Mucosa of descending colon (tissue), 3 donors: Measurements from ENCODE around the gene DECR2. TPM values are rescaled to one million over a fixed set of nuclear protein-coding genes. Genes with fewer than 3 reads are reported as not detected.

Source experiments
- ATAC-seq: fragments of 200-7000 bp; cut with Tn5 transposase; one replicate; pipeline ENCODE4 v1.9.1; 2020; ENCODE audit warnings: mild to moderate bottlenecking, moderate library complexity
- DNase-seq, 3 donors: peaks; one replicate each; pipeline ENCODE4 v3.0.0-alpha.2; 2020
- H3K36me3 ChIP-seq: fragments of 200-600 bp; one replicate; pipeline ENCODE4 v1.8.0; 2021; ENCODE audit warnings: low read depth, mild to moderate bottlenecking
- H3K4me1 ChIP-seq: fragments of 200-600 bp; one replicate; pipeline ENCODE4 v1.8.0; 2021; ENCODE audit warnings: low read depth, mild to moderate bottlenecking
- H3K4me3 ChIP-seq: fragments of 200-600 bp; one replicate; pipeline ENCODE4 v1.8.0; 2021; ENCODE audit warnings: mild to moderate bottlenecking
- H3K9me3 ChIP-seq: fragments of 200-600 bp; one replicate; pipeline ENCODE4 v1.8.0; 2021; ENCODE audit warnings: mild to moderate bottlenecking
- intact Hi-C, 2 donors: fragments of 100-400 bp; cut with DNase I in 1 of 2; cut with micrococcal nuclease in 1 of 2; formaldehyde crosslinking; loops; one replicate each; pipeline versions ENCODE4 v1.11.0 to v1.11.1; 2022; cut with DNase I, micrococcal nuclease
- total RNA-seq, 3 donors: library from RNA; stranded (reverse); fragmentation: NEBNext Ultra II Directional in 2 of 3; extraction: Animal tissue kit (Norgen Biotek cat#: 25700) in 2 of 3; gene quantifications; one replicate each; pipeline versions ENCODE4 v1.2.1 to v1.2.4, GENCODE V29; 2021 to 2023
- TF ChIP-seq, protein P1 (sequence below): fragments of 200-600 bp; IDR thresholded peaks from one replicate; pipeline ENCODE4 v1.8.0; 2022; ENCODE audit warnings: antibody characterized with exemption, mild to moderate bottlenecking
- donor health status: DM: no; HTN: no; CAD: no; lungs with moderate emphysema.
- donor health status: DM: no; HTN: no; CAD: no.
- donor health status: DM: no; HTN: yes; CAD: no.

Gene DECR2
- total RNA-seq, 3 donors from 2014 or later = 39.5 to 64.3 (median 56.0) TPM

DNA sequence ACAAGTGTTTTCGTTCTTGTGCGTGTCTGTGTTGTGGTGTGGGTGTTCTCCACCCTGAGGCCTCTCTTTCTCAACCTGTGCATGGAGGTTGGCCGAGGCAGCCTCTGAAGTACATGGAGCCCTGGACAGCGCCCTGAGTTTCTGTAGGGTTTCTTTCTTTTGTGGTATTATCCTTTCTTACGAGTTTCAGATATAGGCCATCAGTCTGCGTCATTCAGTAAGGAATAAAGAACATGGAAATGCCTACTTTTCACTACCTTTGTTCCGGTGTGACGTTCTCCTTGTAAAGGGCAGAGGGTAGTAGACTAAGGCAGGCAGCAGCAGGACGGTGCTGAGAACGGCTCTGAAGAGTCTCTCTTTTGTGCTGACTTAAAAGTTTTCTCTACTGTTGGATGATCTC, 42.3 kb downstream of the DECR2 start:
- TF ChIP-seq, protein P1, sequence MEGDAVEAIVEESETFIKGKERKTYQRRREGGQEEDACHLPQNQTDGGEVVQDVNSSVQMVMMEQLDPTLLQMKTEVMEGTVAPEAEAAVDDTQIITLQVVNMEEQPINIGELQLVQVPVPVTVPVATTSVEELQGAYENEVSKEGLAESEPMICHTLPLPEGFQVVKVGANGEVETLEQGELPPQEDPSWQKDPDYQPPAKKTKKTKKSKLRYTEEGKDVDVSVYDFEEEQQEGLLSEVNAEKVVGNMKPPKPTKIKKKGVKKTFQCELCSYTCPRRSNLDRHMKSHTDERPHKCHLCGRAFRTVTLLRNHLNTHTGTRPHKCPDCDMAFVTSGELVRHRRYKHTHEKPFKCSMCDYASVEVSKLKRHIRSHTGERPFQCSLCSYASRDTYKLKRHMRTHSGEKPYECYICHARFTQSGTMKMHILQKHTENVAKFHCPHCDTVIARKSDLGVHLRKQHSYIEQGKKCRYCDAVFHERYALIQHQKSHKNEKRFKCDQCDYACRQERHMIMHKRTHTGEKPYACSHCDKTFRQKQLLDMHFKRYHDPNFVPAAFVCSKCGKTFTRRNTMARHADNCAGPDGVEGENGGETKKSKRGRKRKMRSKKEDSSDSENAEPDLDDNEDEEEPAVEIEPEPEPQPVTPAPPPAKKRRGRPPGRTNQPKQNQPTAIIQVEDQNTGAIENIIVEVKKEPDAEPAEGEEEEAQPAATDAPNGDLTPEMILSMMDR = no peak
- ATAC-seq (no peak), DNase-seq (no peak)
- intact Hi-C loops = no loop called here
- no peaks in the 10 kb centered on the region for H3K4me1 ChIP-seq
- H3K36me3 ChIP-seq = no peaks in the 10 kb centered on the region
- no peak overlapping the region for H3K4me3 ChIP-seq
- H3K9me3 ChIP-seq = no peaks in the 10 kb centered on the region

DNA sequence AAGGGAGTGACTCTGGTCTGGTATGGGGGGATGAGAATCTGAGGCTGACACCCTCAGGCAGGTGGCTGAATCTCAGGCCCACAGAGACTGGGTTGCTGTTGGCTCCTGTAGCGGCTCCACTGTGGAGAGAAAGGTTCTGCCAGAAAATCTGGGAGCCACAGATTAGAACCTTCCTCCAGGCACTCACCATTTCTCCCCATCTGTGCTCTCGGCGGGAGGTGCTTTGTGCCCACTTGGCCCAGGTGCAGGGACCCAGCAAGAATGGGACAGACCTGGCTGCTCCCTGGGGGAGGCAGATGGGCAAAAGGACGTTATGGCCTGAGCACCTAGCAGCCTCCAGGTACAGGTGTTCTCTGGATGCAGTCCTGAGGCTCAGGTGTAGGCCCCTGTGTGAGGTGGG, 43.9 kb downstream of the DECR2 start:
- TF ChIP-seq, protein P1 = no peak
- H3K9me3 ChIP-seq = no peaks in the 10 kb centered on the region
- ATAC-seq (no peak), DNase-seq (no peak)
- intact Hi-C loops = no loop called here
- H3K36me3 ChIP-seq = no peaks in the 10 kb centered on the region
- H3K4me3 ChIP-seq = no peak overlapping the region
- H3K4me1 ChIP-seq = peaks cover 6% of the 10 kb centered on the region

DNA sequence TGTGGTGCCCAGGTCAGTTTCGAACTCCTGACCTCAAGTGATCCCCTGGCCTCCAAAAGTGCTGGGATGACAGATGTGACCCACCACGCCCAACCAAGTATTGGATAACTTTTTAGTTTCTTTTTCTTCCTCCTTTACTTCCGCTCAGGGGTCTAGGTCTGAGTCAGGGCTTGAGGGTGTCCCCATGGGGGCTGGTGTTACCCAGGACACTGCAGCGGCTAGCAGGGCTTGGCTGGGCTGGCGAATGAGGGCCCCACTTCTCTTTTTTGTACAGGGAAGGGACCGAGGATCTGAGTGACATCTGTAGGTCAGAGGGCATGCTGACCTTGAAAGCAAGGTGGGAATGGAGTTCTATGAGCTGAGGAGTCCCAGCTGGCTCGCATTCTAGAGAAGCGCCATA, 48.7 kb downstream of the DECR2 start:
- Histone ChIP-seq H3K4me3 (no peak overlapping the region), H3K36me3 (no peaks in the 10 kb centered on the region), H3K4me1 (peaks cover 6% of the 10 kb centered on the region), H3K9me3 (no peaks in the 10 kb centered on the region)
- DNase-seq = no peak
- TF ChIP-seq, protein P1 = no peak
- peak; percentile 16 for ATAC-seq
- intact Hi-C loops = no loop called here

DNA sequence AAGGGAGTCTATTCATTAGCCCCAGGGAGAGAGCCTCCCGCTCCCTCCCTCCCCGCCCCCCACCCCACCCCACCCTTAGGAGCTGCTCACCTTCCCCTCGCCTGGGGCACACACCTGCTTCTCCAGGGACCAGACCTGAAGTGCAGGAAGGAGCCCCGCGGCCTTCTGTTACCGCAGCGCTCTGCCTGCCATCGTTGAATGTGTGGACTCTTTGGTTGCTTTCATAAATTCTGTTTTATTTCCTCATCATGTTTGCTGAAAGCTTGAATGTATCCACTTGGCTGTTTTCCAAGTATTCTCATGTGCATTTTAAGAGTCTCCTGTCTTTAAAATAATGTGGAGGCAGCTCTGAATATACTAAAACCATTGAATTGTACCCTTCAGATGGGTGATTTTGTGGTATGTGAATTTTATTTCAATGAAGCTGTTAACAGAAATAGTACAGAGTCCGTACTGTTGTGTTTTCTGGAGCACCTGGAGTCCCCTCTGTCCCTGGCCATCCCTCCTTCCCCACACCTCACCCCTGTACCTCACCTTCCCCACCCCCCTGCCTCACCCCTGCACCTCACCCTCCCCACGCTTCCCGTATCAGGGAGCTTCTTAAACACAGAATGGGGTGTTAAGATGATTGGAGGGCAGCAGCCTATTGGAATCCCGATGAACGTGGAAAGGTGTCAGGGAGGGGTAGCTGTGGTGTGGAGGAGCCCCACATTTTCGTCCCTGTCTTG, 49.3 kb downstream of the DECR2 start:
- Histone ChIP-seq H3K4me3 (no peak overlapping the region), H3K9me3 (no peaks in the 10 kb centered on the region), H3K4me1 (peaks cover 6% of the 10 kb centered on the region), H3K36me3 (no peaks in the 10 kb centered on the region)
- ATAC-seq (peak; percentile 74), DNase-seq (no peak)
- intact Hi-C loops = no loop called here
- TF ChIP-seq, protein P1 = no peak

DNA sequence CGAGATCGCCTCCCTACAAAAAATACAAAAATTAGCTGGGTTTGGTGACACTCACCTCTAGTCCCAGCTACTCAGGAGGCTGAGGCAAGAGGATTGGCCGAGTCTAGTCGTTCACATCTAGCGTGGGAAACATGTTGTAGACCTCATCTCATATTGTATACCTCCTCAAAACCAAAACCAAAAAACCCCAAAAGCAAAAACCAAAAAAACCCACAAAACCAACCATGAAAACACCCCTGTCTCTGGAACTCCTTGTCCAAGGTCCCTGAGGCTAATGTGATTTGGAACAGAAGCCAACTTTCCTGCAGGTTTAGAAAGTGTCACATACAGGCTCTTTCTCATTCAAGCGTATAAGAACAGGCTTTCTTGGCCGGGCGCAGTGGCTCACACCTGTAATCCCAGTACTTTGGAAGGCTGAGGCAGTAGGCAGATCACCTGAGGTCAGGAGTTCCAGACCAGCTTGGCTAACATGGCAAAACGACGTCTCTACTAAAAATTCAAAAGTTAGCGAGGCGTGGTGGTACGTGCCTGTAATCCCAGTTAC, 52.8 kb downstream of the DECR2 start:
- intact Hi-C loops = no loop called here
- TF ChIP-seq, protein P1 = no peak

More for the DNA sequence above, 52.8 kb downstream of the DECR2 start:
- no peaks in the 10 kb centered on the region for H3K36me3 ChIP-seq
- DNase-seq = no peak
- H3K4me3 ChIP-seq = no peak overlapping the region
- ATAC-seq = no peak
- H3K9me3 ChIP-seq = no peaks in the 10 kb centered on the region
- H3K4me1 ChIP-seq = peaks cover 16% of the 10 kb centered on the region
